HG03066 (cell line): ENCODE measurements around the gene ADAM30.

Experiments
- ATAC-seq: cut with Tn5 transposase; IDR thresholded peaks from one replicate; pipeline ENCODE4 v1.9.1; 2021; ENCODE audit warnings: low read depth; ENCODE audit not compliant: unreplicated experiment

ADAM30 gene

DNA sequence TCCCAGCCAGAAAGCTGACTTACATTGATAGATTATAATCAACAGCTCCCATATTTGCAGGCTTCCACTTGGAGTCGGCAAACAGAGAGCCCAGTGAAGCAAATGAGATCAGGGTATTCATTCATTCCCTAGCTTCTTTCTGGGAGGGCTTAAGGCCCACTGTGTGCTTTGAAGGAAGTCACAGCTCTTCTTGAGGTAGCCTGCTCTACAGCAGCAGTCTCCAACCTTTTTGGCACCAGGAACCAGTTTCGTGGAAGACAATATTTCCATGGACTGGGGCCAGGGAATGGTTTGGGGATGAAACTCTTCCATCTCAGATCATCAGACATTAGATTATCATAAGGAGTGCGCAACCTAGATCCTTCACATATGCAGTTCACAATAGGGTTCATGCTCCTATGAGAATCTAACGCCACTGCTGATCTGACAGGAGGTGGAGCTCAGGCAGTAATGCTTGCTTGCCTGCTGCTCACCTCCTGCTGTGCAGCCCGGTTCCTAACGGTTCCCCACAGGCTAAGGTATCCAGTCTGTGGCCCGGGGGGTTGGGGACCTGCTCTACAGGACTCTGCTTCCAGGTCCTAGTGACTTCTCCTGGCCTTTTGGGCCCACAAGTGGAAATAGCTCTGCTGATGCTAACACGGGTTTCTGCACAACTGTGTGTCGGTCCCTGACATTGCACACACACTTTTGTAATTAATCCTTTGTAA lies 13.7 kb upstream of the ADAM30 start:
- no peak for ATAC-seq

GRCh38 chr1:119908661-119909060 lies 12.3 kb upstream of the ADAM30 start:
- ATAC-seq, result no peak

DNA sequence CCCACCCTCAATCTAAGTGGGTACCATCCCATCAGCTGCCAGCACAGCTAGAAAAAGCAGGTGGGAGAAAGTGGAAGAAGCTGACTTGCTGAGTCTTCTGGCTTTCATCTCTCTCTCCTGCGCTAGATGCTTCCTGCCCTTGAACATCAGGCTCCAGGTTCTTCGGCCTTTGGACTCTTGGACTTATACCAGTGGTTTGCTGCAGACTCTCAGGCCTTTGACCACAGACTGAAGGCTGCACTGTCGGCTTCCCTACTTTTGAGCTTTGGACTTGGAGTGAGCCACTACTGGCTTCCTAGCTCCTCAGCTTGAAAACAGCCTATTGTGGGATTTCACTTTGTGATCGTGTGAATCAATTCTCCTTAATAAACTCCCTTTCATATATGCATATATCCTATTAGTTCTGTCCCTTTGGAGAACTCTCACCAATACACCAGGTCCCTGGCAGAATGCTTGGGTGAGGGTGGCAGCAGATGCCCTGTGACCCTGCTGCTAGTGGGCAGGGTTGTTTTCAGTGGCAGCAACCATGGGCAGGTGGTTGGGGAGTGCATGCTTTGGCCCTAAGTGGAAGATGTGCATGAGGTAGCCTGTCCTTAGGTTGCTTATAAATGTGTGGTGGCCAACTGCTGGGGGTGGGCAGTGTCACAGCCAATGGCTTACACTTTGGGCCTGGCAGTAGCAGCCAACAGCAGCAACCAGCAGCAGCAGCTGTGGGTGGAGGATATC lies 10.8 kb upstream of the ADAM30 start:
- no peak for ATAC-seq

GRCh38 chr1:119903443-119903835 lies 7.1 kb upstream of the ADAM30 start:
- no peak for ATAC-seq

DNA sequence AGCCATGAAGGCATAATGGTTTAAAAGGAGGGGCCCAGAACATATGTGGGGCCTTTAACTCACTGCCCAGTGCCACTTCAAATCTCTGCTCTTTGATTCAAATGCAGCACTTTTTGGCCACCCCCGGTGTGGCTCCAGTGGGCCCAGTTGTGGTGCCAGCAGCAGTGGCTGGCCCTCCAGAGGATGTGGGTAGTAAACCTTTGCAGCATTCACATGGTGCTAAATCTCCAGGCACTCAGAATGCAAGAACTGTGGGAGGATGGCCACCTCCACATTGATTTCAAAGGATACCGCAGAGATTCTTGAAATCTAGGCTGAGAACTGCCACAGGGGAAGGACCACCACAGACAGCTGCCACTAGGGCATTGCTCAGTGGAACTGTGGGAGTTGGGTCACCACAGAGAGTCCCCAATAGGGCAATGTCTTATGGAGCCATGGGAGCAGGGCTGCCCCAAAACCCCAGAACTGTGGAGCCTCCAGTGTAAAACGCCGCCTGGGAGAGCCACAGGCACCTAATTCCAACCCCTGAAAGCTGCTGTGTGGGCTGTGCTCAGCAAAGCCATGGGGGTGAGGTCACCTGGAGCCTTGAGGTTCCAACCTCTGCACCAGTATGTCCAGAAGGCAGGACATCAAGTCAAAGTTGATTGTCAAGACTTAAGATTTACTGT lies 6.6 kb upstream of the ADAM30 start:
- no peak for ATAC-seq

DNA sequence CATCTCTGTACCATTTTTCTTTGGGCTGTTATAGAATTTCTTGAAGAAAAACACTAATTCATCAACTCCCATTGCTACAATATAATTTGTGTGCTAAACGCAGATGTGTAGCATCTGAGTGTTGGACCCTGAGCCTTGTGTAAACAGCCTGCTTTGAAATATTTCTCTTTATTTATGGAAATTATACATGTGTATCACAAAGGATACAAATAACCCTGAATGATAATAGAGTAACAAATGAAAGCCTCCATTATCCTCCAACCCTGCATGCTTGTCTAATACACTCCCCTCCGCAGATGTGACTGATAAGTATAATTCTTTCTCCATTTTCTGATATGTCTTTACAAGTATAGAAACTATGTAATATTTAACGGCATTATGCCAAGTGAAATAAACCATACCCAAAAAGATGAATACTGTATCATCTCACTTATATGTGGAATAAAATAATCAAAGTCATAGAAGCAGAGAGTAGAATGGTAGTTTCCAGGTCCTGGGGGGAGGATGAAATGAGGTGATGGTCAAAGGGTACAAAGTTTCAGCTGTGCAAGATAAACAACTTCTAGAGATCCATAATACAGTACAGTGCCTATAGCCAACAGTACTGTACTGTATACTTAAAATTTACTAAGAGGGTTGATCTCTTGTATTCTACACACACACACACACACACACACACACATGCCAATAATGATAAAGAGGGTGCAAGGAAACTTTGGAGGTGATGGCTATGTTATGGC lies 2.8 kb upstream of the ADAM30 start:
- no peak for ATAC-seq

- no peak for ATAC-seq
Measured at GRCh38 chr1:119898530-119898929, 2.2 kb upstream of the ADAM30 start.

GRCh38 chr1:119895102-119895501 lies 1.2 kb downstream of the ADAM30 start:
- no peak for ATAC-seq

GRCh38 chr1:119893827-119894700 lies 2.3 kb downstream of the ADAM30 start:
- no peak for ATAC-seq

GRCh38 chr1:119893238-119893791 lies 3.0 kb downstream of the ADAM30 start:
- no peak for ATAC-seq

- ATAC-seq, result no peak
Measured at GRCh38 chr1:119891386-119891785, 4.9 kb downstream of the ADAM30 start.

- no peak for ATAC-seq
Measured at GRCh38 chr1:119888476-119888875, 7.8 kb downstream of the ADAM30 start.

DNA sequence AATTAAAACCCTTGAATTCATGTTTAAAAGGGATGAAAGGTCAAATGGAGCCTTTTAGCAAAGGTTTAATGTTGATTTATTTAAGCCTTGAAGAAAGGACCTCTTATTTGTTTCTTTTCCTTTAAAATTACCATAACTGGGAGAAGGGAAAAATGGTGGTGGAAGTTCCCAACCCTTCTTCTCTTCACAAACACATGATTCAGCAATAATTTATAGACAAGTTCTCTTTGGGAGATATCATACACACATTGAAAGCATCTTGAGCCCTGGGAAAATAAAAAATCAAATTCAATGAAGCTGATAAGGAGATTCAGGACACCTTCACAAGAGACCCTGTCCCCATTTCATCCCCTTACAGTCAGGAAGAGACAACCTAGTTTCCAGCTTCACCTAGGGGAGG lies 8.9 kb downstream of the ADAM30 start:
- no peak for ATAC-seq

- ATAC-seq, result no peak
Measured at GRCh38 chr1:119885903-119886783, 10.2 kb downstream of the ADAM30 start.

DNA sequence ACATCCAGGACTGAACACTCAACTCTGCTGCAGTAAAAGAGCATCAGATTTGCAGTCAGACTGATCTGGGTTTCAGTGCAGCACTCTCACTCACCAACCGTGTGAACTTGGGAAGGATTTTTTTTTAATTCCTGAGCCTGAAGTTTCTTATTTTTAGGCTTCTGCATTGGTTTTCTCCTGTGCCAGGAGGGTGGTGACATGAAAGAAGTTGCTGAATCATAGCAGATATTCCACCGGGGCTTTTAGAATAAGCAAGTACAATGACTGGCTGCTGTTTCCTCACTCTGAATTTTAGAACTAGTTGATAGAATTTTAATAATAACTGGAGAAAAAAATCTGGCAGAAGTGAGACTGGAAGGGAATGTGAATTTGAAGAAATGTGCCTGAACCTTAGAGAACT lies 11.6 kb downstream of the ADAM30 start:
- ATAC-seq, result no peak

DNA sequence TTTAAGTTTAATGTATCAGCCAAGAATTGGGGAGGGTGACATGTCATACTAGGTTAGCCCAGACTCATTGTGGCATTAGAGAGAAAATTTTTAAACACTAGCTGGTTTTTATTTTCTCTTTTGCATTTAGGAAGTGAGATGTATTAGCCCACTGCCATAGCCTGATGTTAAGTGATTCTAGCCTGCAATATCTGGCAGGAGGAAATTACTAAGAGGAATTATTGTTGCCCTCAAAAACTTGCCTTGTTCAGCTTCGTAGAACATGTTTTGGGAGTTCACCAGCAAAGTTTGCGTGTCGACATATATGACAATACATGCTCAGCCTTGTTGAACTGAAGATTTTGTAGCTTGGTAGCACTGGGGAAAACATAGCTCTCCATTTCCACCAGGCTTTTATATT lies 12.5 kb downstream of the ADAM30 start:
- ATAC-seq, result no peak

DNA sequence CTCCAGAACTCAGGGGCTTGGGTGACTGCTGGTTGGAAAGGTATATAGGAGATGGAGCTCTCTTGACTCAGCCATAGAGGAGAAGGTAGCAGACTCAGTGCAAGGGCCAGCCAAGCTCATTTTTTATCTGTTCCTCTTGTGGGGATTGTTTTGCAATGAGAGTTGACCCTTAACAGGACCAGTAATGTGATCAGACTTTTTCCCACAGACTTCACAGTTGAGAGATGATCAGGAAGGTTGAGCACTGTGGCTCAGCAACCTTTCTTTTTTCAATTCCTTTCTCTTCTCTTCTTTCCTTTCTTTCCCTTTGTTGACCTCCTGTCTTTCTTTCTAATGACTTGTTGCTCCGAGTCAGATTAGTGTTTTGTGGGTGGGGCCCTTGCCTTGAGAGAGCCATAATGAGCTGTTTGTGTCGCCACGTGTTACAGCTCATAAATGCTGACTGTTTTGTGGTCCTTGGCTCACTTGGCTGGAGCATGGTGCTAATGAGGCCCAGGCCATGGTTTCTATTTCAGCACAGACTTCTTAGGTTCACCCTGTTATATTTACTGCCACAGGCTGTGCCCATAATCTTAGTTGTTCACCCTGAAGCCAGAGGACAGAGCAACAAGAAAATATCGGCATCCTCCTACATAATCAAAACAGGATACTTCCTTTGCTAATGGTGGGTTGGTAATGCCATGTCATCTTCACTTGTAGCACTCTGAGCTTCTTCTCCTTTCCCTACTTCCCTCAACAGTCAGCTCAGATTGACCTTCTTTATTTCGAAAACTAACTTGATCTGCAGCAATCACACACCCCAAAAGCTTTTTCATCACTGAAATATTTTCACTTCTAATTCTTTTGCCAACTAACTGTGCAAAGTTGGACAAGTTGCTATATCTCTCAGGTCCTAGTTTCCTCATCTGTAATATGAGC lies 13.9 kb downstream of the ADAM30 start:
- no peak for ATAC-seq
